22Rv1 (cell line): Measurements from ENCODE around the gene SLPI.

Experiments
- CTCF ChIP-seq: fragments of 450-650 bp; IDR thresholded peaks from 2 replicates; pipeline ENCODE4 v1.5.1; 2017; ENCODE audit warnings: mild to moderate bottlenecking
- ZFX ChIP-seq: fragments of 450-650 bp; IDR thresholded peaks from 2 replicates; pipeline ENCODE4 v1.6.1; 2017; ENCODE audit warnings: antibody characterized with exemption, borderline replicate concordance

DNA sequence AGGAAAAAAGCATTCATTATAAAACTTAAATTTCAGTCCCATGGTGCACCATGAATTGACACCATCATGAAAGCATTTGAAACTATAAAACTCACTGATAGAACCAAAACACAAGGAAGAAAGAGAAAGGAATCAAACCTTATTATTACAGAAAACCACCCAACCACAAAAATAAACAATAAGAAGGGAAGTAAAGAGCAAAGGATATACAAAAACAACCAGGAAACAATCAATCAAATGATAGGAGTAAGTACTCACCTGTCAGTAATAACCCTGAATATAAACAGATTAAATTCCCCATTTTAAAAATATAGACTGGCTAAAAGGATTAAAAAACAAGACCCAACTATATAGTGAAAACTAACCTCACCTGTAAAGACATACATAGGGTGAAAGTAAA, 5.8 kb downstream of the SLPI start:
- no peak for TF ChIP-seq CTCF
- no peak for TF ChIP-seq ZFX
